GM18505 (cell line): ENCODE results near the gene GLDC.
"Not testable (repeated sequence)": the region's sequence is repeated elsewhere in the genome, so short reads cannot be mapped to it uniquely, and the experiment has no call there.

Source experiments
- ATAC-seq: cut with Tn5 transposase; IDR thresholded peaks from one replicate; pipeline ENCODE4 v1.9.1; 2021; ENCODE audit not compliant: unreplicated experiment
- POLR2A ChIP-seq: IDR thresholded peaks from 4 replicates; pipeline ENCODE4 v1.6.1; 2011; ENCODE audit warnings: borderline replicate concordance; ENCODE audit not compliant: insufficient read depth, insufficient read length; ENCODE audit errors: extremely low read depth

Gene GLDC

DNA sequence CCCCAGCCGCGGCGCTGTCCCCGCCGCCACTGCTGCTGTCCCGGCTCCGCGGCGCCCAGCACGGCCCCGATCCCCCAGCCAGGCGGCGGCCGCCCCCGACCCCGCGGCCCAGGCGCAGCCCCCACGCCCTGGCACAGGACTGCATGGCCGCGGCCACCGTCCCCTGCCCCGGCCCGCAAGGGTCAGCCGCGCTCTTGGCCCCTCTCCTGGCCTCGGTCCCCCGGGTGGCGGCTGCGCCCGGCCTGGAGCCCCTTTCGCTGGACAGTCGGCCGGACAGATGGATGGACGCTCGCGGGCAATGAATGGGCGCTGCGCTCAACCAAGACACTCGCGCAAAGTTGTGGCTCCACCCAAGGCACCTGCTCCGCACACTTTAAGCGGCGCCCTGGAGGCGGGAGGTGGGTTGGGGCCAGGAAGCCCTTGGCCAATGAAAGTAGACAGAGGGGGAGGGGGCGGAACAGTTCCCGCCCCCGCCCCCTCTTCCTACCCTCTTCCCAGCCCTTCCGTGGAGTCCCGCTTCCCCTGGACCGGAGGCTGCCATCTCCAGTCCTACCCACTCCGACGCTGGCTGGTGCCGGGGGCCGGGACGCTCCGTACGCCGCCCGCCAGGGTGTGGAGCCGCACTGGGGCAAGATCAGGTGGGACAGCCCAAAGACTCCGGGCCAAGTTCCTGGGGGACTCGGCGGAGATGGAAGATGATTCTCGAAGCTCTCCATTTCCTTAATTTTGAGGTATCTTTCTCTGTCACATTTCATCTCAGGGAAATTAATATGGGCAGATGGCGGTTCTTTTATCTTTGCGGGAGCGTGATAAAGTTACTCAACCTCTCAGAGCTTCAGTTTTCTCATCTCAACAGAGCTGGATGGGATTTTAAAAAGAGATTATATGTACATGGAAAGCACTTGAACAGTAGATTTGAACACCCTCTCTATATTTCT, at the start of gene GLDC:
GLDC (minus strand) TSS at position 375 of the 938 bp plus-strand sequence; CDS start at position 145, 230 bp downstream.
- peak; percentile 54 for TF ChIP-seq POLR2A
- ATAC-seq = peak; percentile 89

DNA sequence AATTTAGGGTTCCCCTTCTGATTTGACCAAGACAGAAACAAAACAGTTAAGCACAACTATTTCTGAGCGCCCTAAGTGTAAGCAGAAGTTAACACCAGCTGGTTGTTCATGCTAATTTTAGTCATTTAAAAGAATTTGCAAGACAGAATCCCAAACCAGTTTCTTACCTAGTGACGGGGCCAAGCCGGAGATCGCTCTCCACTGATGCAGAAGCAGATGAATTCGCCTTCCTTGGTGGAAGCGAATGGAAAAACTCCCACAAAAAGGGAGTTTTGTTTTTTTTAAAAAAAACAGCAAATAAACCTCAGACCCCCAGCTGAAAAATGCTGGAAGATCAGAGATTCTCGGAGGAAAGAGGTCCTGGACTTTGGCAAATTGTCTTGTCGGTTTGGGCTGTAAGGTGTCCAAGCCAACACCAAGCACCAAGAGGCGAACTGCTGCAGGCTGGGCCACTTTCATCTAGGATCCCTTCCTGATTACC, 47.4 kb upstream of the GLDC start:
- ATAC-seq = no peak
- TF ChIP-seq POLR2A = no peak

DNA sequence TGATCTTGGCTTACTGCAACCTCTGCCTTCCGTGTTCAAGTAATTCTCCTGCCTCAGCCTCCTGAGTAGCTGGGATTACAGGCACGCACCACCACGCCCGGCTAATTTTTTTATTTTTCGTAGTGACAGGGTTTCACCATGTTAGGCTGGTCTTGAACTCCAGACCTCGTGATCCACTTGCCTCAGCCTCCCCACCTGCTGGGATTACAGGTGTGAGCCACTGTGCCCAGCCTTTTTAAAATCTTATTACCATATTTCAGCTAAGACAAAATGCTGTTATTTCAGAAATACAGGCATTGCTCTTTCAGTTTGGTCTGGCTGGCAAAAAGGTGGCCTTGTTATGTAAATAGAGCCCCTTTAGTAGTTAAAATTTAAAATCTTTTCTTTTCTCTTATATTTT, 46.9 kb upstream of the GLDC start:
- ATAC-seq = no peak
- no peak for TF ChIP-seq POLR2A

GRCh38 chr9:6690675-6691070, 45.1 kb upstream of the GLDC start:
- ATAC-seq = not testable (repeated sequence)

DNA sequence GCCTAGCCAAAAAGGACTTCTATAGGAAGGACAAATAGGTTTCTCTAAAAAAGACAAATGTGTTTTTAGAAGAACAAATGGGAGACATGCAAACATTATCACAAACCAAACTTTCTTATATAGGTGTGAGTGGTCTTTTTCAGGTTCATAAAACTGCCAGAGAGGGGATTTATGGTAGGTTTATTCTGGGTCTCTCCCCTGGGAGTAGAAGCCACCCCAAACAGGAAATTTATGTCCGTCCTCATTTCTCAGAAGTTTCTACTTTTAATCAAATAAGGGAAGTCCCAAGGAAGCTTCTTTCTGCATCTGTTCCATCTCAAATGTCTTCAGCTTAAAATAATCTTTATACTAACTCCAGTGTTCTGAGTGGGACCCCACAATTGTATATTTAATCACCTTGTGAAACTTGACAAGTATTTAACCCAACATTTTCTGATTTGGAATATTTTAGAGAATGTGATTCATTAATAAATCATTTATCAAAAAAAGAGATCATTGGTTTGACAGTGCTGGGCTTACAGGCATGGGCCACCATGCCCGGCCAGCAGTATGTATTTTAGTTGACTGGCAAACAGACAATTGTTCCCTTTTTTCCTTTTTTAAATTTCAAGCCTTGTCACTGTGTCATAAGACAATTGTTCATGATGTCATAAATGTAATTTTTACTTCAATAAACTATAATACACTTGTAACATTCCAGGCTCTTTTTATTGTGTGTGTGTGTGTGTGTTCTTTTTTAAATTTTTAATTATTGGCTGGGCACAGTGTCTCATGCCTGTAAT, 44.6 kb upstream of the GLDC start:
- TF ChIP-seq POLR2A = no peak
- ATAC-seq = no peak

DNA sequence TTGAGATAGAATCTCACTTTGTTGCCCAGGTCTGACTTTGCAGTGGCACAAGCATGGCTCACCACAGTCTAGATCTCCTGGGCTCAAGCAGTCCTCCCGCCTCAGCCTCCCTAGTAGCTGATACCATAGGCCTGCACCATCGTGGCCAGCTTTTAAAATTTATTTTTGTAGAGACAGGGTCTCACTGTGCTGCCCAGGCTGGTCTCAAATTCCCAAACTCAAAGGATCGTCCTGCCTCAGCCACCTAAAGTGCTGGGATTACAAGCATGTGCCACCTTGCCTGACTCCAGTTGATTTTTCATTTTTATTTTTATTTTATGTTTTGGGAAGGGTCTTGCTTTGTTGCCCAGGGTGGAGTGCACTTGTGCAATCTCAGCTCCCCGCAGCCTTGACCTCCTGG, 41.7 kb upstream of the GLDC start:
- no peak for ATAC-seq
- no peak for TF ChIP-seq POLR2A

GRCh38 chr9:6686396-6686795, 40.9 kb upstream of the GLDC start:
- ATAC-seq = no peak
- no peak for TF ChIP-seq POLR2A

DNA sequence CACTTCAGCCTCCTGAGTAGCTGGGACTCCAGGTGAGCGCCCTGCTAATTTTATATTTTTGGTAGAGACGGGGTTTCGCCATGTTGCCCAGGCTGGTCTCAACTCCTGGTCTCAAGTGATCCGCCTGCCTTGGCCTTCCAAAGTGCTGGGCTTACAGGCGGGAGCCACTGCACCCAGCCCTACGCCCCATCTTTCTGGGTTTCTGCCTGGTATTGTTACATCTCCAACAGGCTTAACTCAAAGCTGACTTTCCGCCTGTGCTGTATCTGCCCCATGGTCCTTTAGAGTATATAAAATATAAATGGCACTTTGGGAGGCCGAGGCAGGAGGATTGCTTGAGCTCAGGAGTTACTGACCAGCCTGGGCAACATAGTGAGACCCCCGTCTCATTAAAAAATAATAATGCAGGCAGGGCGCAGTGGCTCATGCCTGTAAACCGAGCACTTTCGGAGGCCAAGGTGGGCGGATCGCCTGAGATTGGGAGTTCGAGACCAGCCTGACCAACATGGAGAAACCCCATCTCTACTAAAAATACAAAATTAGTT, 36.5 kb upstream of the GLDC start:
- TF ChIP-seq POLR2A = no peak

GRCh38 chr9:6681147-6681956, 35.8 kb upstream of the GLDC start:
- peak; percentile 97 for TF ChIP-seq POLR2A
- ATAC-seq = peak; percentile 73

More for the DNA sequence above, 36.5 kb upstream of the GLDC start:
- no peak for ATAC-seq

DNA sequence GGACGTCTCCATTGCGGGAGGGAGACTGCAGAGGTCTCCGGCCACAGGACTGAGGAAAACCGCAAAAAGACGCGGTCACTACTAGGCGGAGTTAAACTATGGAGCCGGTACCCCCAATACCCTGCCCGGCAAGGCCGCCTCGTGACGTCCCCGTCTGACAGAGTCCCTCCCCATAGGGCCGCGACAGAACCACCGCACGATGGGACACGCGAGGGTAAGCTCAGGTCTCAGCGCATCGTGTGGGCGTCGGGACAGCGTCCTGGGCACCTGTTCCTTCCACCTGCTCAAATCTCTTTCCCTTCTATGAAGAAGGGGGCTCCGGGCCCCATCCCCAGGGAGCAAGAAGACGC, 35.2 kb upstream of the GLDC start:
- TF ChIP-seq POLR2A = no peak
- peak; percentile 25 for ATAC-seq

- no peak for ATAC-seq
Measured at GRCh38 chr9:6677803-6678202, 32.3 kb upstream of the GLDC start.

GRCh38 chr9:6676254-6676921, 30.9 kb upstream of the GLDC start:
- no peak for TF ChIP-seq POLR2A
- no peak for ATAC-seq

More at GRCh38 chr9:6677803-6678202, 32.3 kb upstream of the GLDC start:
- TF ChIP-seq POLR2A = no peak
